NCI-H2196 treated with DMSO at 0.1 percent for 48 hours (cell line): ENCODE data around the gene CYB5A.

Experiments used
- DNase-seq: peaks from one replicate; lab custom pipeline; 2025; ENCODE audit not compliant: unreplicated experiment; lab: John Stamatoyannopoulos, UW

CYB5A gene

DNA sequence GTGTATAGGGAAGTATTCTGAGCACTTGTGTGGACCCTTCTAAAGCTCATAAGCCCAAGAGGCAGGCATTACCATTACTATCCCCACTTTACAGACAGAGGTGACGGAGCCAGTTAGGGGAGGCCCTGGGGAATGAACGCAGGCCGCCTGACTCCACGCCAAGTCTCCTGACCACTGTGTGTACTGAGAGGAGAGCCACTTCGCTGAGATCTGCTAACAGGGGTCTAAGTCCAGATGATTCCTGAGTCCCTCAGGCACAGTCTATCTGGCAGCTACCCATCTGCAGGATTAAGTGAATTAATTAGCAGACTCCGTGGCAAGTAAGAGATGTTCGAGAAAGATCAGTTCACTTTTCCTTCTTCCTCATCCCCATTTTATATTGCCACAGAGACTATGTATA, 13.7 kb downstream of the CYB5A start:
- no peak for DNase-seq

DNA sequence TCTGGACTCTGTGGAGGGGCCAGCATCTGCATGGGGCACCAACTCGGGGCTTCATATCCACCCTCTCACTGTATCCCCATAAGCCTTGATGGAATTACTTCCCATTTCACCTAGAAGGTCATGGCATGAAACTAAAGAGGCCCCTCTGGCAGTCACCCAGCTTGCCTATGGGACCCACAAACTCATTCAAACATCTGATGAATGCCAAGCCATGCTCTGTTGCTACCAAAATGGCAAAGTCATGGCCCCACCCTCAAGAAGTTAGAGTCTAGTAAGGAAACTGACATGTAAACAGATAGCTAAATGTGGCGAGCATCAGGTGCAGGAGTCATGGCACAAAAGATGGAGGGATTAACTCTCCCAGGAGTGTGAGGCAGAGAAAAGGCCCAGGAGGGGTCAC, 14.5 kb downstream of the CYB5A start:
- no peak for DNase-seq

DNA sequence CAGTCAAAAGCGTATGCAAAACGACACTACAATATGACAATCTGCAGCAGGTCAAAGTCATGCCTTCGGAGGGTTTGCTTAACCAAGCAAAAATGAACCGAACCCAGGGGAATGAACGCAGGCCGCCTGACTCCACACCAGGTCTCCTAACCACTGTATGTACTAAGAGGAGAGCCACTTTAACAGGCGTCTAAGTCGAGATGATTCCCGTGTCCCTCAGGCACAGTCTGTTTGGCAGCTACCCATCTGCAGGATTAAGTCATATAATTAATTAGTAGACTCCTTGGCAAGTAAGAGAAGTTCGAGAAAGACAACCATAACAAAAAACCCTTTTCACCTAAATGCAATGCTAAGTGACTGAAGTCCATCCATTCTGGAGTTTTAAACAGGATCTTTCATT, 15.2 kb downstream of the CYB5A start:
- DNase-seq: no peak

DNA sequence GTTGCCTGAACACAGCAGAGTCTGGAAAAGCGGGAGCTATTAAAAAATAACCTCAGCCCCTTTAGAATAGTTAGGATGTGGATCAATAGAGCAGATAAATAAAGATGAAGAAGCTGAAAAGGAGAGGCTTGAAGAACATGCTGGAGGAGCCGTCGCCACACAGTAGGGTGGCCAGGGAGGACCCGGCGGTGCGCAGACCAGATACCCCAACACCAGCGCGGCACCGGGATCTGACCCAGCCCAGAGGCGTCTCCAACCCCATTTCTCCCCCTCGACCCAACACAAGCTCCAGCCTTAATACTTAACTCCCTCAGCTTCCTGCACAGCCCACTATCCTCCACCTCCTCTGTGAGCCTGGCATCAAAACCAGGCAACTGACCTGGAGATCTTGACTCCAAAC, 16.0 kb downstream of the CYB5A start:
- DNase-seq: no peak

- no peak for DNase-seq
Observed at GRCh38 chr18:74274700-74275099, 17.1 kb downstream of the CYB5A start.

- peak; percentile 46 for DNase-seq
Observed at GRCh38 chr18:74273394-74273793, 18.4 kb downstream of the CYB5A start.

DNA sequence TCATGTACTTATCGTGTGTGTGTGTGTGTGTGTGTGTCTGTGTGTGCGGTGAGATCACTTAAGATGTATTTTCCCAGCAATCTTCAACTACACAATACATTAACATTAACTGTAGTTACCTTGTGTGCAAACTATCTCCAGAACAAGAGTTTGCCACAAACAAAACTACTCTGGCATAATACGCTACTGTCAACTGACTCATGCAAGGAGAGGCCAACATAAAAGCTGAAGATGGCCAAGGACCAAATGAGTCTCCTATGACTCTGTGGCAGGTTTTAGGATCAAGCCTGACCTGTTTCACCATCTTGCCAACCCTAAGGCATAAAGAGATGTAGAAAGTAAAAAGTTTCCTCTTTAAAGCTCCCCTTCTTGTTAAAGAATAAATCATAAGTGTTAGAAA, 20.1 kb downstream of the CYB5A start:
- no peak for DNase-seq

DNA sequence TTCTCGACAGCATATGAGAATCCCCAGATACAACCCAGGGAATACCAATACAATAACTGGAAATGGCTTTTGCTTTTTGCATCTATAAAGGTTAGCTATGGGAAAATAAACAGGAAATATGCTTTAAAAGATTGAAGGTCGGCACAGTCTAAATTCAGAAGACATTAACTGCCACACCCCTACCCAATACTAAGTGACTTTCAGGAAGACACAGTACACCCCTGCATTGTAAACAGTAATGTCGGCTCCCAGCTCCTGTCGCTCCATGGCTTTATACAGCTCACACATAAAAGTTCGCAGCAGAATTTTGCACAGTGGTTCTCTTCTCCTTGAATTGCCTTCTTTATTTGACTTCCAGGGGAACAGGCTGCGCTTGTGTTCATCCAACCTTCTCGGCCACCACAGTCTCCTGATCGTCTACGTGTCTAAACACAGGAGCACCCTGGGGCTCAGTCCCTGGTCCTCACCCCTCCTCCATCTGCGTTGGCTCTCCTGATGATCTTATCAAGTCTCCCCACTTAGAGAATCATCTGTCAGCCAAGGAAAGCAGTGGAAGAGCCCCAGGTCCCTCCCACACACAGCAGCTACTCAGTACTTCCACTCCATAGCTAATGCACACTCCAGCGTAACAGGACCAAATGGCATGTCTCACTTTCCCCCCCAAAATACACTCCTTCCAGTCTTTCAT, 22.7 kb downstream of the CYB5A start:
- no peak for DNase-seq

GRCh38 chr18:74268175-74268574, 23.6 kb downstream of the CYB5A start:
- DNase-seq: no peak

GRCh38 chr18:74266161-74266560, 25.6 kb downstream of the CYB5A start:
- no peak for DNase-seq

DNA sequence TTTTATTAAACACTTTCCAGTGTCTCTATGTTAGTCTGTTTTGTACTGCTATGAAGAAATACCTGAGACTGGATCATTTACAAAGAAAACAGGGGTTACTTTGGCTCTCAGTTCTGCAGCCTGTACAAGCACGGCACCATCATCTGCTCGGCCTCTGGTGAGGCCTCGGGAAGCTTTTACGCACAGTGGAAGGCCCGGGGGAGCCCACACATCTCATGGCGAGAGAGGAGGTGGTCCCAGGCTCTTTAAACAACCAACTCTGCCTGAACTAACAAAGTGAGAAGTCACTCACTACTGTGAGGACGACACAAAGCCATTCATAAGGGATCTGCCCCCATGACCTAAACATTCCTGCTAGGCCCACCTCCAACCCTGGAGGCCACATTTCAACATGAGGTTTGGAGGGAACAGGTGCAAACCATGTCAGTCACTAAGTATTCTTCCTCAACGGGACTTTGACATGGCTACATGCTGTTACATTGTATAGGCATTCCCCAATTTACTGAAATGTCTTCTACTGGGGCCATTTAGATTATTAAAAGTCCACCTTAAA, 26.1 kb downstream of the CYB5A start:
- no peak for DNase-seq

- no peak for DNase-seq
Observed at GRCh38 chr18:74264303-74265020, 27.3 kb downstream of the CYB5A start.

DNA sequence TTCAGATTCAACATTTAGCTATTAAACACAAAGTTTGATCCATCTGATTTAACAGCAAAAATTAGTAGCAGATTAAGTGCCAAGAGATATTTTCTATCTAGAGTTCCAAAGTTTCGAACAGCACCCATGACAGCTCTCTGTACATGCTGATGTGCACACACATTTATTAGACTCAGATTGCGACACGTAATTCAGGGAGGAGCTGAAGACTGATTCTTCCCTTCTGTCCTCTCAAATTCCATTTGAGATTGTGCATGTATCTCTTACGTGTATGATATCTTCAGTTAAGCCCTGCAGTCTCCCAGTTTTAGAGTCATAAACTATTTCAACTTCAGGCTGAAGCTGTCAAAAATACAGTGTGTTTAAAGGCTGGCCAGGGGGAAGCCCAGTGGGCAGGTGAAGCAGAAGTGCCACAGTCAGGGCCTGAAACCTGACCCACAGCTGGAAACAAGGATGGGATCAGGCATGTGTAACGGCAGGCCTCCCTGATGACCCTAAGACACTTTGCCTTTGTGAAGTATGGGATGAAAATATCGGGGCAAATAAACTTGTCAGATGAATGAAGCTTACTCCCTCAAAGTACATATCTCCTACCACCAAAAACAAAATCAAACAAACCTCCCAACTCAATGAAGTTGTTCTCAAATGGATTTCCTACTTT, 30.6 kb downstream of the CYB5A start:
- DNase-seq: no peak

- no peak for DNase-seq
Observed at GRCh38 chr18:74259347-74259746, 32.4 kb downstream of the CYB5A start.

DNA sequence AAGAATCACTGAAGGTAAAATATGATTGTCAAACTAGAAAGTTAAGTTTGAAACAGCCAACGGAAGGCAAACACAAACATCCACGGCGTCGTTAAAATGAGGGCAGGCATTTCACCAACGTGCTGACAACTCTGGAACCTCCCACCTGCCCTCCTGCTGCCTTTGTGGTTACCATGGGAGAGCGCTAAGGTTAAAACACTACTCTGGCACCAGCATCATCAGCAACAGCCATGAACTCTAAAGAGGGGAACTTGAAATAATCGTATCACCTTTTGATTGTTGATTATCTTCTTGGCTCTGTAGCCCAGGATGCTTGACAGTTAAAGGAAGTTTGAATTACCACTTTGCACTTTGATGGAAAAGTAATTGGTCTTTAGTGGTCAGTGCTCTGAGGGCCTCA, 34.7 kb downstream of the CYB5A start:
- DNase-seq: no peak

- no peak for DNase-seq
Observed at GRCh38 chr18:74256190-74256589, 35.6 kb downstream of the CYB5A start.

GRCh38 chr18:74255131-74255616, 36.6 kb downstream of the CYB5A start:
- DNase-seq: no peak

DNA sequence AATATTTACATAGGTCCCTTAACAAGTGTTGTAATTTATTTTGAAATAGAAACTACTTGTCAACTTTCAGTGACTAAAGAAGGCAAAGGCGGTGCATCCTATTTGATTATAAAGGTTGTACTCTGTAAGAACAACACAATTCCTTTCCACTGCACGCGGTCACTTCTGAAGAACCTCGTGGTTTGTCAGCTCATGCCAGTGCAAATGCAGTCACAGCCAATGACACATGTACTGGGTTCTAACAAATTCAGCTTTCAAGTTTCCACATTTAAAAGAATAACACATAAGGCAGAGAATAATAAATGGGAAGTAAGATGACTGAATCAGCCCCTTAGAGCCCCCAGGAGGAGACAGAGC, 39.7 kb downstream of the CYB5A start:
- DNase-seq: no peak

DNA sequence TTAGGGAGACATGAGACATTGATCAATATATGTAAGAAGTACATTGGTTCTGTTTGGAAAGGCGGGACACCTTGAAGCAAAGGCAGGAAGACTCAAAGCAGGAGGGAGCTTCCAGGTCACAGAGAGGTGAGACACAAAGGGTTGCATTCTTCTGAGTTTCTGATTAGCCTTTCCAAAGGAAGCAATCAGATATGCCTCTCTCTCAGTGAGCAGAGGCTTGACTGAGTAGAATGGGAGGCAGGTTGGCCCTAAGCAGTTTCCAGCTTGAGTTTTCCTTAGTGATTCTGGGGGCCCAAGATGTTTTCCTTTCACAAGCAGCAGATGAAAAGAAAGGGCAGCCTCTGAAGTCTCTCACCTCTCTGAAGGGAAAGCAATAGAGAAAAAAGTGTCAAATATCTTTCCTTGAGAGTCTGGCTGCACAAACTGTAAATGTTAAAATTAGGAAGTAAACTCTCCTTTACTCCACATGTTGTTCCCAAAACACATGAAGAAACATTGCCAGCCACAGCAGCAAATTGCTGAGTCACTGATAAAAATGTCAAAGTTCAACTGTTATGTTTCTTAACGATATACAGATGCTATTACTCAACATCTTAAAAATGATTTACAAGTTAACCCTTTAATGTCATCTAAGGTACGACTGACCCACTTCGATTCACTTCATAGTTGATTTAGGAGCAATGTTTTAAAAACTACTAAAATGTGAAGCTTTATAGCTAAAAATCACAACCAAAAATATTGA, 40.3 kb downstream of the CYB5A start:
- DNase-seq: no peak

- DNase-seq: no peak
Observed at GRCh38 chr18:74250131-74250530, 41.6 kb downstream of the CYB5A start.
